IMR-90 (cell line): ENCODE results near the gene CAPNS2. TPM values are rescaled to one million over a fixed set of nuclear protein-coding genes. Genes with fewer than 3 reads are reported as not detected.

Source experiments
- ATAC-seq: fragments of 200-7000 bp; cut with Tn5 transposase; 2 replicates; pipeline ENCODE4 v1.9.1; 2020; ENCODE audit warnings: low read depth, mild to moderate bottlenecking, moderate library complexity
- BruUV-seq: library from RNA; stranded (reverse); fragments of 400-500 nt; replicated peaks from 2 replicates; lab custom pipeline; 2021; lab: Mats Ljungman, UMichigan
- CTCF ChIA-PET: fragments of 300-600 bp; formaldehyde crosslinking; extraction: SDS; loops from one replicate; lab custom pipeline; 2021; ENCODE audit warnings: antibody characterized with exemption; lab: Yijun Ruan, JAX
- POLR2A ChIA-PET: fragments of 300-600 bp; sonication (Branson Sonifier 250); formaldehyde crosslinking; loops from one replicate; lab custom pipeline; 2022; ENCODE audit warnings: antibody characterized with exemption; ENCODE audit not compliant: unreplicated experiment; lab: Charles Lee
- DNase-seq: peaks from one replicate; pipeline ENCODE4 v3.0.0; 2013
- H2AFZ ChIP-seq: replicated peaks from 2 replicates; pipeline ENCODE3; 2013; ENCODE audit warnings: low read length, mild to moderate bottlenecking; ENCODE audit not compliant: poor library complexity
- H2AK5ac ChIP-seq: 2 replicates; pipeline ENCODE4 v1.6.1; 2013; ENCODE audit warnings: low read depth, low read length, inconsistent platforms
- H2AK9ac ChIP-seq: replicated peaks from 2 replicates; pipeline ENCODE3; 2013; ENCODE audit warnings: mild to moderate bottlenecking, low read depth, low read length, moderate library complexity; ENCODE audit not compliant: poor library complexity
- H2BK120ac ChIP-seq: 2 replicates; pipeline ENCODE4 v1.6.1; 2013; ENCODE audit warnings: low read depth, low read length, inconsistent platforms
- H2BK15ac ChIP-seq: 3 replicates; pipeline ENCODE4 v1.6.1; 2013; ENCODE audit warnings: low read depth, low read length, inconsistent platforms
- H2BK20ac ChIP-seq: 2 replicates; pipeline ENCODE4 v1.6.1; 2013; ENCODE audit warnings: low read depth, mild to moderate bottlenecking, inconsistent platforms, low read length, moderate library complexity
- H2BK5ac ChIP-seq: 2 replicates; pipeline ENCODE4 v1.6.1; 2013; ENCODE audit warnings: mild to moderate bottlenecking, low read depth, low read length, inconsistent platforms; ENCODE audit not compliant: poor library complexity, severe bottlenecking
- H3K14ac ChIP-seq: replicated peaks from 2 replicates; pipeline ENCODE4 v1.6.1; 2013; ENCODE audit warnings: low read depth, low read length, inconsistent platforms
- H3K18ac ChIP-seq: 2 replicates; pipeline ENCODE4 v1.6.1; 2013; ENCODE audit warnings: low read depth, low read length, control low read depth
- H3K23ac ChIP-seq: 2 replicates; pipeline ENCODE4 v1.6.1; 2013; ENCODE audit warnings: low read depth, low read length, inconsistent platforms
- H3K27ac ChIP-seq: 2 replicates; pipeline ENCODE4 v1.5.1; 2013; ENCODE audit warnings: mild to moderate bottlenecking, control low read depth, low read length; ENCODE audit not compliant: insufficient read depth
- H3K27me3 ChIP-seq: 2 replicates; pipeline ENCODE4 v1.6.1; 2013; ENCODE audit warnings: low read length; ENCODE audit not compliant: control insufficient read depth, insufficient read depth
- H3K36me3 ChIP-seq: 2 replicates; pipeline ENCODE4 v1.6.1; 2013; ENCODE audit warnings: low read length, mixed read lengths; ENCODE audit not compliant: control insufficient read depth, insufficient read depth
- H3K4ac ChIP-seq: 2 replicates; pipeline ENCODE4 v1.6.1; 2013; ENCODE audit warnings: low read depth, low read length, inconsistent platforms
- H3K4me1 ChIP-seq: 2 replicates; pipeline ENCODE4 v1.6.1; 2013; ENCODE audit warnings: low read length, mixed read lengths; ENCODE audit not compliant: control insufficient read depth, insufficient read depth
- H3K4me2 ChIP-seq: 2 replicates; pipeline ENCODE4 v1.6.1; 2013; ENCODE audit warnings: low read depth, mild to moderate bottlenecking, control low read depth, low read length, moderate library complexity
- H3K4me3 ChIP-seq: 2 replicates; pipeline ENCODE4 v1.5.1; 2013; ENCODE audit warnings: low read depth, mild to moderate bottlenecking, control low read depth, low read length, moderate library complexity; ENCODE audit not compliant: insufficient read depth
- H3K56ac ChIP-seq: 2 replicates; pipeline ENCODE4 v1.6.1; 2013; ENCODE audit warnings: low read length, inconsistent platforms; ENCODE audit not compliant: insufficient read depth; ENCODE audit errors: extremely low read depth
- H3K79me1 ChIP-seq, 2 experiments: 2 replicates each; pipeline ENCODE4 v1.6.1; 2013; ENCODE audit warnings: low read length in 2 of 2, inconsistent platforms in 1 of 2, low read depth in 1 of 2
- H3K9ac ChIP-seq: 2 replicates; pipeline ENCODE4 v1.6.1; 2013; ENCODE audit warnings: low read depth, low read length, control low read depth
- H3K9me1 ChIP-seq: 2 replicates; pipeline ENCODE4 v1.6.1; 2013; ENCODE audit warnings: low read length, inconsistent platforms; ENCODE audit not compliant: insufficient read depth
- H3K9me3 ChIP-seq: 2 replicates; pipeline ENCODE4 v1.6.1; 2013; ENCODE audit warnings: low read length; ENCODE audit not compliant: control insufficient read depth, insufficient read depth
- H4K20me1 ChIP-seq: 2 replicates; pipeline ENCODE4 v1.6.1; 2013; ENCODE audit warnings: low read length, inconsistent platforms; ENCODE audit not compliant: insufficient read depth
- H4K5ac ChIP-seq: 2 replicates; pipeline ENCODE4 v1.6.1; 2013; ENCODE audit warnings: mild to moderate bottlenecking, low read depth, low read length, control low read depth
- H4K8ac ChIP-seq, 2 experiments: 2 replicates each; pipeline ENCODE4 v1.6.1; 2013; ENCODE audit warnings: low read depth in 2 of 2, low read length in 2 of 2, control low read depth in 1 of 2, inconsistent platforms in 1 of 2
- H4K91ac ChIP-seq: 2 replicates; pipeline ENCODE4 v1.6.1; 2013; ENCODE audit warnings: low read depth, low read length, inconsistent platforms; ENCODE audit not compliant: insufficient read depth
- BHLHE40 ChIP-seq: fragments of 150-350 bp; IDR thresholded peaks from 2 replicates; pipeline ENCODE4 v1.6.1; 2016; ENCODE audit warnings: mild to moderate bottlenecking, low read depth, low read length
- CEBPB ChIP-seq: IDR thresholded peaks from 2 replicates; pipeline ENCODE4 v1.6.1; 2012; ENCODE audit warnings: low read depth, low read length, improper control_type of control experiment
- CHD1 ChIP-seq: IDR thresholded peaks from 2 replicates; pipeline ENCODE4 v1.6.1; 2012; ENCODE audit warnings: low read depth, low read length, improper control_type of control experiment
- CTCF ChIP-seq: conservative IDR thresholded peaks from 2 replicates; pipeline ENCODE4 v1.5.1; 2012; ENCODE audit warnings: mild to moderate bottlenecking, low read depth, low read length, improper control_type of control experiment
- FOS ChIP-seq: fragments of 150-350 bp; IDR thresholded peaks from 2 replicates; pipeline ENCODE4 v1.6.1; 2016; ENCODE audit warnings: low read depth, low read length
- MAFK ChIP-seq: IDR thresholded peaks from 2 replicates; pipeline ENCODE4 v1.6.1; 2012; ENCODE audit warnings: low read depth, low read length, improper control_type of control experiment
- MAZ ChIP-seq: IDR thresholded peaks from 2 replicates; pipeline ENCODE4 v1.6.1; 2012; ENCODE audit warnings: low read depth, mild to moderate bottlenecking, low read length, improper control_type of control experiment, moderate library complexity, borderline replicate concordance
- MXI1 ChIP-seq: IDR thresholded peaks from 2 replicates; pipeline ENCODE4 v1.6.1; 2012; ENCODE audit warnings: low read depth, mild to moderate bottlenecking, low read length, moderate library complexity, borderline replicate concordance
- NFE2L2 ChIP-seq: fragments of 150-350 bp; IDR thresholded peaks from 2 replicates; pipeline ENCODE4 v1.6.1; 2016; ENCODE audit warnings: low read depth, mild to moderate bottlenecking, low read length
- POLR2A ChIP-seq: IDR thresholded peaks from 2 replicates; pipeline ENCODE4 v1.6.1; 2012; ENCODE audit warnings: mild to moderate bottlenecking, low read depth, low read length
- RAD21 ChIP-seq: IDR thresholded peaks from 2 replicates; pipeline ENCODE4 v1.6.1; 2012; ENCODE audit warnings: low read length, improper control_type of control experiment
- RCOR1 ChIP-seq: IDR thresholded peaks from 2 replicates; pipeline ENCODE4 v1.6.1; 2012; ENCODE audit warnings: mild to moderate bottlenecking, low read length, improper control_type of control experiment; ENCODE audit not compliant: insufficient replicate concordance
- RFX5 ChIP-seq: IDR thresholded peaks from 2 replicates; pipeline ENCODE4 v1.8.0; 2012; ENCODE audit warnings: low read depth, mild to moderate bottlenecking, low read length, moderate library complexity
- SMC3 ChIP-seq: fragments of 150-350 bp; IDR thresholded peaks from 2 replicates; pipeline ENCODE4 v1.6.1; 2016; ENCODE audit warnings: low read depth, mild to moderate bottlenecking, antibody characterized with exemption, low read length, moderate library complexity
- USF2 ChIP-seq: fragments of 150-350 bp; IDR thresholded peaks from 2 replicates; pipeline ENCODE4 v1.6.1; 2017; ENCODE audit warnings: mild to moderate bottlenecking, antibody characterized with exemption, low read length, low read depth
- WGBS, 2 experiments: methylation state at CpG; one replicate each; pipeline versions ENCODE4 v1.1.5 to v1.1.7; 2013; ENCODE audit warnings: missing lambda C conversion rate in 2 of 2; ENCODE audit not compliant: insufficient read length in 1 of 2; ENCODE audit errors: extremely low coverage in 2 of 2; 5-methylcytosine and 5-hydroxymethylcytosine counted together
- dilution Hi-C: fragments of 300-500 bp; cut with HindIII; formaldehyde crosslinking; loops from one replicate; pipeline ENCODE4 v1.14.3; 2018; ENCODE audit warnings: low sequenced_read_pairs; ENCODE audit not compliant: unreplicated experiment
- in situ Hi-C: fragments of 300-500 bp; cut with MboI; formaldehyde crosslinking; loops from 3 replicates; pipeline ENCODE4 v1.14.3; 2019; ENCODE audit warnings: low sequenced_read_pairs, inconsistent platforms, mixed read lengths
- intact Hi-C: fragments of 100-400 bp; cut with micrococcal nuclease; formaldehyde crosslinking; loops from 2 replicates; pipeline ENCODE4 v1.10.0; 2022
- polyA plus RNA-seq, 3 experiments: library from polyadenylated mRNA; depleted of rRNA; stranded (reverse); fragments of >200 nt; gene quantifications; 2 replicates each; pipeline ENCODE4 v1.2.3, GENCODE V29; 2012; ENCODE audit warnings: low replicate concordance in 1 of 3
- total RNA-seq: library from RNA; depleted of rRNA; stranded (reverse); fragments of >200 nt; gene quantifications from 2 replicates; pipeline ENCODE4 v1.2.3, GENCODE V29; 2012
- TF ChIP-seq, protein P1 (sequence below): fragments of 150-350 bp; IDR thresholded peaks from 2 replicates; pipeline ENCODE4 v1.6.1; 2016; ENCODE audit warnings: low read depth, mild to moderate bottlenecking, low read length, moderate library complexity, borderline replicate concordance

The CAPNS2 gene
- total and polyA plus RNA-seq, 2 of the 4 experiments (the other 2 are of a cell fraction): 0.09 to 0.72 TPM

DNA sequence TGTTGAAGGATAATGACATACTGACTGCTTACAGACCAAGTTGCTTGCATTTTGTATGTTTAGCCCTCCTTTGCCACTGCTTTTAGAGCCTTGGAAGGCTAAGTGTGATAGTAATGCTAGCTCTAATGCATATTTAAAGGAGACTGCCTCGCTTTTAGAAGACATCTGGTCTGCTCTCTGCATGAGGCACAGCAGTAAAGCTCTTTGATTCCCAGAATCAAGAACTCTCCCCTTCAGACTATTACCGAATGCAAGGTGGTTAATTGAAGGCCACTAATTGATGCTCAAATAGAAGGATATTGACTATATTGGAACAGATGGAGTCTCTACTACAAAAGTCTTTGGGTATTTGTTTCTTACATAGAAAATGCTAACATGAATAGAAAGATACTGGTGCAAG, 19.1 kb downstream of the CAPNS2 start:
- ATAC-seq (no peak), DNase-seq (no peak)
- no peaks in the 10 kb centered on the region for H3K36me3 ChIP-seq
- H3K9me3 ChIP-seq: no peaks in the 10 kb centered on the region
- H3K56ac ChIP-seq: no peak overlapping the region
- no peak overlapping the region for H3K9ac ChIP-seq
- H3K4me1 ChIP-seq: no peaks in the 10 kb centered on the region
- no peak overlapping the region for H3K4me2 ChIP-seq
- H4K20me1 ChIP-seq: no peaks in the 10 kb centered on the region
- no peak overlapping the region for H2BK120ac ChIP-seq
- no peak overlapping the region for H3K23ac ChIP-seq
- no peak overlapping the region for H4K91ac ChIP-seq
- no peaks in the 10 kb centered on the region for H3K9me1 ChIP-seq
- TF ChIP-seq MAFK: no peak
- TF ChIP-seq BHLHE40: no peak
- TF ChIP-seq SMC3: no peak
- TF ChIP-seq RCOR1: no peak
- no peak for TF ChIP-seq POLR2A
- TF ChIP-seq, protein P1, sequence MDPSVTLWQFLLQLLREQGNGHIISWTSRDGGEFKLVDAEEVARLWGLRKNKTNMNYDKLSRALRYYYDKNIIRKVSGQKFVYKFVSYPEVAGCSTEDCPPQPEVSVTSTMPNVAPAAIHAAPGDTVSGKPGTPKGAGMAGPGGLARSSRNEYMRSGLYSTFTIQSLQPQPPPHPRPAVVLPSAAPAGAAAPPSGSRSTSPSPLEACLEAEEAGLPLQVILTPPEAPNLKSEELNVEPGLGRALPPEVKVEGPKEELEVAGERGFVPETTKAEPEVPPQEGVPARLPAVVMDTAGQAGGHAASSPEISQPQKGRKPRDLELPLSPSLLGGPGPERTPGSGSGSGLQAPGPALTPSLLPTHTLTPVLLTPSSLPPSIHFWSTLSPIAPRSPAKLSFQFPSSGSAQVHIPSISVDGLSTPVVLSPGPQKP: no peak
- no peak for TF ChIP-seq RFX5
- TF ChIP-seq NFE2L2: no peak
- TF ChIP-seq MAZ: no peak
- no peak for TF ChIP-seq FOS
- TF ChIP-seq CHD1: no peak
- TF ChIP-seq USF2: no peak
- TF ChIP-seq RAD21: no peak
- TF ChIP-seq CEBPB: no peak
- TF ChIP-seq CTCF: no peak
- TF ChIP-seq MXI1: no peak
- no peak overlapping the region for H4K5ac ChIP-seq
- no peak overlapping the region for H2AK5ac ChIP-seq
- H2AK9ac ChIP-seq: no peak overlapping the region
- no peak overlapping the region for H3K27ac ChIP-seq
- H2BK5ac ChIP-seq: no peak overlapping the region
- no peak overlapping the region for H2BK20ac ChIP-seq
- no peaks in the 10 kb centered on the region for H3K79me1 ChIP-seq
- no peaks in the 10 kb centered on the region; the same call in 1 of the 2 replicates for H3K27me3 ChIP-seq
- no CpG with 5 or more reads among the region's 2 CpGs for WGBS, 2 experiments
- in situ Hi-C loops: no loop called here
- H4K8ac ChIP-seq: no peak overlapping the region
- no peak overlapping the region for H3K4ac ChIP-seq
- dilution Hi-C loops: no loop called here
- no peak overlapping the region for H3K14ac ChIP-seq
- ChIA-PET POLR2A (no interaction called here), CTCF (no interaction called here)
- H3K4me3 ChIP-seq: no peak overlapping the region
- no peak overlapping the region for H2BK15ac ChIP-seq
- no peak overlapping the region for H3K18ac ChIP-seq
- no peak overlapping the region for H2AFZ ChIP-seq
- intact Hi-C loops: no loop called here
- no TSS peak for BruUV-seq
